ENCODE measurements around the gene FAM20A.

The FAM20A gene

DNA sequence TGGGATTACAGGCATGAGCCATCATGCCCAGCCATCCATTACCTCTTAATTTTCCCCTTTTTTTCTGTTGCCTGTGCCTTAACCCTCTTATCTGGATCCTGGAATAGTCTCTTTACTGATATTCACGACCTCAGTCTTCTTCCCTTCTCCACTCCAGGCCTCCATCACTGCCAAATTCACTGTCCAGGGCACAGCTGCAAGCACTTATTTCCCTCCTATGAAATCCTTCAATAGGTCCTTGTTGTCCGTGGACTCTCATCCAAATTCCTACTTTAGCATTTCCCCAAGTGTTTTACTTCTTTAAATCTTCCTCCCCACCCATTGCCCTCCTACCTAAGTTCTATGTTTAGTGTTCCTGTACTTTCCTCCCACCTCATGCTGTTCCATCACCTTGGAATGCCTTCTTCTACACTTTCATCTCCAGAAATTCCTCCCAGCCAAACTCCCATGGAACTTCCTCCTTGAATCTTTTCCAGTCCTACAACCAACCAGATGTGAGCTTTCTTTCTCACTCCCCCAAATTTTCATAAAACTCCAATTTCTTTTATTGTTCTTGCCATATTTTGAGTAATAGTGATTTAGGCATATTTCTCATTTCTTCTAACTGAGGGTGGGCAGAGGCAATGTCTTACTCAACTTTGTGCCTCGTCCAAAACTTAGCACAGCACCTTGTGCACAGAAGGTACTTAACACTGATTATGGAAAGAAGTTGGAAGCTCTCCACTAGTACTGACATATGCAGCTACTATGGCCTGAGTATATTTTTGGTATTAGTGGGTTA is 35.3 kb downstream of the FAM20A start:
- DNase-seq (ENCODE audit: low spot score) = no peak

DNA sequence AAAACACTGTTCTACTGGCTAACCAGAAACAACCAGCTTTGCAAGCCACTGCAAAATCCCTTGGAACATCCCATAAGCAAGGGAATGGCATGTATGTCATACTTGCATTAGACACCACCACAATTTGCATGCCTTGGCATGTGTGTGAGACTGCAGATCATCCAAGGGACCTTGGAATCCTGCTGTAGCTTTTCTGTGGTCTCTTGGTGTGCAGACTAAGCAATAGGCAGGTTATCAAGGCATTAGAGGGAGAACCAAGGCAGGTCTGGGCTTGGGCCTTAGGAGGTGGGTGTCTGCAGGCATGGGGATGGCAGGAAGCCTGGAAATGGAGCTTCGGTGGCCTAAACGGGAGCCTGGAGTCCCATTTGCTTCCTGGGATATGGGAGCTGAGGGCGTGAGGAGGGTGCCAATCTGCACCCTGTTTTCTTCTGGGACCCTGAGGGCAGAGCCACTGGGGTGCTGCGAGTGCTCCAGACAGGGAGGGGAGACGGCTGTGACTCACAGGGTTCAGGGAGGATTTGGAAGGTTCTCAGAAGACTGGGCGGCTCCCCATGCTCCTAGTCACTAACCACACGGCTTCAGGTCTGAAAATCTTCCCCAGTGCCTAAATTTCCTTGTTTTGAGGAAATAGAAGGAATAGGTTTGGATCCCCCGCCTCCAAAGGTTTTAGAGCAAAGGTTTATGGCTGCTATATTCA is 36.6 kb downstream of the FAM20A start:
- no peak for DNase-seq (ENCODE audit: low spot score)

GRCh38 chr17:68562736-68563135 is 38.4 kb downstream of the FAM20A start:
- DNase-seq (ENCODE audit: low spot score) = no peak

- DNase-seq (ENCODE audit: low spot score) = no peak
Measured at GRCh38 chr17:68560966-68561720, 40.0 kb downstream of the FAM20A start.

GRCh38 chr17:68559316-68559715 is 41.9 kb downstream of the FAM20A start:
- DNase-seq (ENCODE audit: low spot score) = no peak

- no peak for DNase-seq (ENCODE audit: low spot score)
Measured at GRCh38 chr17:68556551-68556950, 44.6 kb downstream of the FAM20A start.

DNA sequence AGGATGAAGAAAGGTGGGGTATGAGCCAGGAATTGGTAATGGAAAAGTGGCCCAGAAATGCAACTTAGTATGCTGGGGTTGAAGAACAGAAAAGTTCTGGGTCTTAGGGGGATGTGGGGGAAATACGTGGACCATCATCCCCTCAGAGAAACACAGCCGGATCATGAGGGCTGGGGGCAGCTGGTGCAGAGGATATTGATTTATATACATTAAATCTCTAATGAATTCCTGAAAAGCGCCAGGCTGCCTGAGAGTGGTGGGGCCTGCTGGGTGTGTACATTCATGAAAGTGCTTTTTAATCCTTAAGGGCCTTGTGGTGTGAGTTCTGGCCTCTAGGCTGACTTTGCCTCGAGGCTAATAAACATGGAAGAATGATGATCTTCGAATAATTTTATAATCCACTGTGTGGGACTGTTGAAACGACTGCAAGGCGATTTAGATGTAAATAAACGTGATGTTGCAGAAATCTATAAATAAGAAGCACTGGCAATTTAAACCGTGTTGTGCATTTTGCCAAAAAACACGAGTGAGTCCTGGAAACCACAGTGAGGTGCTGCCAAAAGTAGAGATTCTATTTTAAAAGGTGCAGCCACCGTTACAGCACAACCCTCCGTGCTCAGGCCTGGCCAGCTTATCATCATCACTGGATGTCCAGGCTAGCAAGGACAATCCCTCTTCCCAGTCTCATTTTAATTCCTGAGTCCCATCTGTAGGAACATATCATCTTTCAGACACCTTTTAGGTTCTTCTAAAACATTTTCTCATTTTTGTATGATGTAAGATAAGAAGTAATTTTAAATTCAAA is 56.9 kb downstream of the FAM20A start:
- DNase-seq (ENCODE audit: low spot score) = no peak

DNA sequence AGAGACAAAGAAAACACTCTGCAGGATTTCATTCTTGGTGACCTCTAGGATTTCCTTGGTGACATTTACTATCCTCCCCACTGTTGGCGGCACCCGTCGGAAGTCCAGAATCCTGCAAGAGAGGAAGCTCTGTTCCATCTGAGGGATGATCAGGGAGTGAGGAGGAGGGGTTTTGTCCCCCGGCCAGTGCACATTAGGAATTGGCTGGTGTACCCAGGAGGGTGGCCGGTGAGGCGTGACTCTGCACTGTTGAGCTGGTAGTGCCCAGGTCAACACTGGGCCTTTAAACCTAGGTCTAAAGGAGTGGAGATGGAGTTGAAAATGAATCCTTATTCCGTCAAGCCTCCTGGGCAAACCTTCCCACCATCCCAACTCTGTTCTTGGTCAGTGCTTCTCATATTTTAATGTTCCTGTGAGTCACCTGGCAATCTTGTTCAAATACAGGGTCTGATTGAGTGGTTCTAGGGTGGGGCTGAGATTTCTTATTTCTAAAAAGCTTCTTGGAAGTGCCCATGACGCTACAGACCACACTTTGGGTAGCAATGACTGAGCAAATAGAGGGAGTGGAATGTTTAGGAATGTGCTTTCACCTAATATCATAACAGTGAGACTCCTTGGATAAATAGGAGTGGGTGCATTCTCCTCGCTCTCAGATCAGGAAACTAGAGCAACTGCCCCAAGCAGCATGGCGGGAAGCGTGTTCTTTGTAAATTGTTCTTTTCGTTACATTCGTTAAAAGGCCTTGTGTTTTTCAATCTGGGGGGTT is 58.3 kb downstream of the FAM20A start:
- DNase-seq (ENCODE audit: low spot score) = no peak

- DNase-seq (ENCODE audit: low spot score) = no peak
Measured at GRCh38 chr17:68541816-68542215, 59.4 kb downstream of the FAM20A start.

DNA sequence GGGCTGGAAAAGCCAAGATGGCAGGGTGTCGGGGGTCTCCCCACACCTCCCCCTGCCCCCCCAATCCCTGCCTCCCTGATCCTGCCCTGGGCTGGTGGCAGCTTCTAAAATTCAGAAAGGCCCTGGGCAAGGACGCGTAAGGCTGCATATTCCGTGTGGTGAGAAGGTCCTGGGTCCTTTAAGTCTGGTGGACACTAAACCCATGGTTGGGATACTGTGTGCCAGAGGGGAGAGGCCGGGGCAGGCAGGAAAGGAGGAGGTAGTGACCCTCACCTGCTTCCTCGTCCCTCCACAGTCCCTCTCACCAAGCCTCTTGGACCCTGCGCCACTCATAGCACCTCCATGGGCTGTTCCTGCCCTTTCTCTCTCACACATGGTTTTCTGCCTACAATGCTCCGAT is 60.2 kb downstream of the FAM20A start:
- no peak for DNase-seq (ENCODE audit: low spot score)

GRCh38 chr17:68539548-68540467 is 61.4 kb downstream of the FAM20A start:
- no peak for DNase-seq (ENCODE audit: low spot score)

DNA sequence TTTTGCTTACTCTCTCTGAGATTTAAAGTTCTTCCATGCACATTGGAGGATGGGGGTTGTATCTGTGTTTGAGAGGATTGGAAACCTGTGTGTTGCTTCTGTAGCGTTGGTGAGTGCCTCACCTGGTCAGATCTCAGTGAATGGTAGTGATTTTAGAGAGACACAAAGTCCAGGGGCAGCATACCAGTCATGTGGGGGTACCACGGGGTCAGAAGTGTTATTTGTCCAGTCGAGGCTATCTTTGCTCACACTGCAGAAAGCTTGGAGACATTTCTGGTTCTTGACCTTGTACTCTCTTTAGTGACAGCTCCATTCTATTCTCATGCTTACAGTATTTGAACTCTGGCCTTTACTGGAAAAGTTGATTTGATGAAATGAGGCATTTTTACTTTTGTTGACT is 65.2 kb downstream of the FAM20A start:
- DNase-seq (ENCODE audit: low spot score) = no peak

DNA sequence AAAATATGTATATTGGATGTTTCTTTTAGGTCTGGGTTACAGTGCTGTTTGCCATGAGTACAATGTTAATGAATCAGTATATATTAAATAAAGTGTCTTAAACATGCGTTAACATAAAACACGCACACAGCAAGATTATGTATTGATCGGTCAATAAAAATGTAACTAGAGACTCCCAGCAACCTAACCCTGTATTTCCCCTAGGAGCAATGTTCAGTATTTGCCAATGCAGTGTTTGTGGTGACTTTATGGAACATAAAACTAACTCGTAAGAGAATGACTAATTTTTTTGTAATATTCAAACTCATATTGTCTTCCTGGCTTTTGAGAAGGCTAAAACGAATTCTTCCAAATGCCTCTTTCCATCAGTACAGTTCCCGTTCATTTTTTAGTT is 66.5 kb downstream of the FAM20A start:
- no peak for DNase-seq (ENCODE audit: low spot score)

GRCh38 chr17:68533887-68534694 is 67.1 kb downstream of the FAM20A start:
- DNase-seq (ENCODE audit: low spot score) = no peak

GRCh38 chr17:68532826-68533225 is 68.3 kb downstream of the FAM20A start:
- no peak for DNase-seq (ENCODE audit: low spot score)

DNA sequence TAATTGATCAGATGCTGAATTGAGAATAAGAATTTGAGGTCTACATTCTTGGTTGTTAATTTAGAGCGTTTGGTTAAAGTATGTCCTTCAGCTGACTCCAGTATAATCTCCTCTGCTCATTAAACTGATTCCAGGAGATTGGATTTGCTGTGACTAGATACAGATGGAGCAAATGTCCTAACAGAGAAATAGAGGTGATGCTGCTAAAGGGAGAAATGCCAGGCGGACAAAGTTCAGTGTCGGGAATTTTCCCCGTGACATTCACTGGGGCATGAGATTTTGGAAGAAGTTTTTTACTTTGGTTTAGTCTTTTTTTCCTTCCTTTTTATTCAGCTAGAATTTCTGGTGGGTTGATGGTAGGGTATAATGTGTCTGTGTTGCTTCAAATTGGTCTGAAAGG is 69.9 kb downstream of the FAM20A start:
- DNase-seq (ENCODE audit: low spot score) = no peak

- no peak for DNase-seq (ENCODE audit: low spot score)
Measured at GRCh38 chr17:68527314-68527713, 73.9 kb downstream of the FAM20A start.

- DNase-seq (ENCODE audit: low spot score) = no peak
Measured at GRCh38 chr17:68526548-68526947, 74.6 kb downstream of the FAM20A start.

DNA sequence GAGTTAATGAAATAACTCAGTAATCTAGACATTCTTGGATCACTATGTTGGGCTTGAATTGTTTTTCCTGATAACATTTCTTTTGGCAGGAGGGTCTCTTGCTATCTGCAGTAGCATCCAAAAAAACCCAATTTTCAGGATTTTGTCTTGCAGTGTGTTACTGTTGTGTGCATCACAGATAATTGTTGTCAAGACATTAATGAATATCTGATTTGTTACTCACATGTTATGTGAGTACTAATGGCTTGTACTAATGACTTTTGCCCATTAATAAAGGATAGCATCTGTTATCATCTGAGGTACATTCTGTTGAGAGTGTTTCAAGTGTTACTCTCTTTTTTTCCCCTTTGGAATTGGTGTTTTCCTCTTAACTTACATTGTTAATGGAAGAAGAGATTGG is 78.9 kb downstream of the FAM20A start:
- DNase-seq (ENCODE audit: low spot score) = no peak
